ENCODE data around the gene ST3GAL3.

Gene ST3GAL3

DNA sequence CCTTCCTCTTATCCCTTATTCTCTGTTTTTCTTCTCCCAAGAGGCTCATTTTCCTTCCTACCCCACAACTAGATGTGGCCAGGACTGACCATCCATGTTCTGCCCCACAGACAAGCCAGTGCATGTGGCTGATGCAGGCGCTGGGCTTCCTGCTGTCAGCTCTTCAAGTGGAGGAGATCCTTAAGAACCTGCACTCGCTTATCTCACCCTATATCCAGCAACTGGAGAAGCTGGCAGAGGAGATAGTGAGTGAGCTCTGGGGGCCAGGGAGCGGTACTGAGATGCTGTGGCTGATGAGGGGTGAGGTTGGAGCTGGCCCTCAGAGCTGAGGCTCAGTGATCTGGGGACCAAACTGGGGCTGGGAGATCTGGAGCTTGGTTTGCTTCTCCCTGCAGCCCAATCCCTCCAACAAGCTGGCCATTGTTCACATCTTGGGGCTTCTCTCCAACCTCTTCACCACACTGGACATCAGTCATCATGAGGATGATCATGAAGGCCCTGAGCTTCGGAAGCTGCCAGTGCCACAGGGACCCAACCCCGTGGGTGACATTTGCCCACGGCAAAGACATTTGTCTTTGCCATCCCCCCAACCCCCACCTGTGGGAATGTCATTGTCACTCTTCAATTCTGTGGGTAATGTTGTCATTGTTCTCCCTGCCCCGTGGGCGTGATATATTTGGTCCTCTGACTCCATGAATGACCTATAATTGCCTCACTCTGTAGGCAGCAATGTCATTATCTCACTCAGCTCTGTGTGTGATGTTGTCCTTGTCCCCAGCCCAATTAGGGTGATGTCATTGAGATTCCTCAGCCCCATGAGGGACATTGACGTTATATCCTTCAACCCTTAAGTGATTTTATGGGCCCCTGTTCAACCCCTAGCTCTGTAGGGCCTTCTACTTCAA, 251.3 kb downstream of the ST3GAL3 start (continued):
- TF ChIP-seq, protein P1, sequence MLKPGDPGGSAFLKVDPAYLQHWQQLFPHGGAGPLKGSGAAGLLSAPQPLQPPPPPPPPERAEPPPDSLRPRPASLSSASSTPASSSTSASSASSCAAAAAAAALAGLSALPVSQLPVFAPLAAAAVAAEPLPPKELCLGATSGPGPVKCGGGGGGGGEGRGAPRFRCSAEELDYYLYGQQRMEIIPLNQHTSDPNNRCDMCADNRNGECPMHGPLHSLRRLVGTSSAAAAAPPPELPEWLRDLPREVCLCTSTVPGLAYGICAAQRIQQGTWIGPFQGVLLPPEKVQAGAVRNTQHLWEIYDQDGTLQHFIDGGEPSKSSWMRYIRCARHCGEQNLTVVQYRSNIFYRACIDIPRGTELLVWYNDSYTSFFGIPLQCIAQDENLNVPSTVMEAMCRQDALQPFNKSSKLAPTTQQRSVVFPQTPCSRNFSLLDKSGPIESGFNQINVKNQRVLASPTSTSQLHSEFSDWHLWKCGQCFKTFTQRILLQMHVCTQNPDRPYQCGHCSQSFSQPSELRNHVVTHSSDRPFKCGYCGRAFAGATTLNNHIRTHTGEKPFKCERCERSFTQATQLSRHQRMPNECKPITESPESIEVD (tag by site-specific recombination; IDR thresholded peaks at IDR 0.05), result no peak
- TF ChIP-seq ZNF837 (tag by site-specific recombination; IDR thresholded peaks at IDR 0.05), result no peak
- no peak for TF ChIP-seq ZBTB48 (tag by site-specific recombination; IDR thresholded peaks at IDR 0.05)
- TF ChIP-seq ZNF660 (tag by site-specific recombination; IDR thresholded peaks at IDR 0.05), result 0 out of 2 replicates have a peak, but pooled peaks have one; percentile 35
- TF ChIP-seq ZIC2 (tag by site-specific recombination; IDR thresholded peaks at IDR 0.05), result peak; percentile 85
- peak; percentile 53 for TF ChIP-seq KLF10 (tag by site-specific recombination; IDR thresholded peaks at IDR 0.05)
- no peak for TF ChIP-seq TRIM28 (IDR thresholded peaks at IDR 0.05; ENCODE audit: borderline replicate concordance, low read length)
- TF ChIP-seq, protein P2, sequence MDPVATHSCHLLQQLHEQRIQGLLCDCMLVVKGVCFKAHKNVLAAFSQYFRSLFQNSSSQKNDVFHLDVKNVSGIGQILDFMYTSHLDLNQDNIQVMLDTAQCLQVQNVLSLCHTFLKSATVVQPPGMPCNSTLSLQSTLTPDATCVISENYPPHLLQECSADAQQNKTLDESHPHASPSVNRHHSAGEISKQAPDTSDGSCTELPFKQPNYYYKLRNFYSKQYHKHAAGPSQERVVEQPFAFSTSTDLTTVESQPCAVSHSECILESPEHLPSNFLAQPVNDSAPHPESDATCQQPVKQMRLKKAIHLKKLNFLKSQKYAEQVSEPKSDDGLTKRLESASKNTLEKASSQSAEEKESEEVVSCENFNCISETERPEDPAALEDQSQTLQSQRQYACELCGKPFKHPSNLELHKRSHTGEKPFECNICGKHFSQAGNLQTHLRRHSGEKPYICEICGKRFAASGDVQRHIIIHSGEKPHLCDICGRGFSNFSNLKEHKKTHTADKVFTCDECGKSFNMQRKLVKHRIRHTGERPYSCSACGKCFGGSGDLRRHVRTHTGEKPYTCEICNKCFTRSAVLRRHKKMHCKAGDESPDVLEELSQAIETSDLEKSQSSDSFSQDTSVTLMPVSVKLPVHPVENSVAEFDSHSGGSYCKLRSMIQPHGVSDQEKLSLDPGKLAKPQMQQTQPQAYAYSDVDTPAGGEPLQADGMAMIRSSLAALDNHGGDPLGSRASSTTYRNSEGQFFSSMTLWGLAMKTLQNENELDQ (tag by site-specific recombination; IDR thresholded peaks at IDR 0.05; ENCODE audit: low read depth), result no peak
- no peak for TF ChIP-seq ZNF169 (tag by site-specific recombination; IDR thresholded peaks at IDR 0.05)
- no peak for TF ChIP-seq ZNF24 (tag by site-specific recombination; IDR thresholded peaks at IDR 0.05)
- TF ChIP-seq ZNF239 (tag by site-specific recombination; IDR thresholded peaks at IDR 0.05), result no peak
- TF ChIP-seq PRDM1 (tag by site-specific recombination; IDR thresholded peaks at IDR 0.05), result no peak
- TF ChIP-seq EGR2 (tag by site-specific recombination; IDR thresholded peaks at IDR 0.05; ENCODE audit: low read depth), result peak; percentile 98
- TF ChIP-seq ZNF394 (tag by site-specific recombination; IDR thresholded peaks at IDR 0.05; ENCODE audit: borderline replicate concordance), result 0 out of 2 replicates have a peak, but pooled peaks have one; percentile 17
- TF ChIP-seq, protein P3, sequence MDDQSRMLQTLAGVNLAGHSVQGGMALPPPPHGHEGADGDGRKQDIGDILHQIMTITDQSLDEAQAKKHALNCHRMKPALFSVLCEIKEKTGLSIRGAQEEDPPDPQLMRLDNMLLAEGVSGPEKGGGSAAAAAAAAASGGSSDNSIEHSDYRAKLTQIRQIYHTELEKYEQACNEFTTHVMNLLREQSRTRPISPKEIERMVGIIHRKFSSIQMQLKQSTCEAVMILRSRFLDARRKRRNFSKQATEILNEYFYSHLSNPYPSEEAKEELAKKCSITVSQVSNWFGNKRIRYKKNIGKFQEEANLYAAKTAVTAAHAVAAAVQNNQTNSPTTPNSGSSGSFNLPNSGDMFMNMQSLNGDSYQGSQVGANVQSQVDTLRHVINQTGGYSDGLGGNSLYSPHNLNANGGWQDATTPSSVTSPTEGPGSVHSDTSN (CRISPR knock-in tag; IDR thresholded peaks at IDR 0.05), result no peak
- TF ChIP-seq ZEB2 (tag by site-specific recombination; IDR thresholded peaks at IDR 0.05), result peak; percentile 87
- peak; percentile 76 for TF ChIP-seq ZNF558 (tag by site-specific recombination; IDR thresholded peaks at IDR 0.05)
- no peak for TF ChIP-seq ZNF626 (tag by site-specific recombination; IDR thresholded peaks at IDR 0.05)
- TF ChIP-seq ZNF366 (tag by site-specific recombination; conservative IDR thresholded peaks at IDR 0.05), result peak; percentile 68
- TF ChIP-seq, protein P4, sequence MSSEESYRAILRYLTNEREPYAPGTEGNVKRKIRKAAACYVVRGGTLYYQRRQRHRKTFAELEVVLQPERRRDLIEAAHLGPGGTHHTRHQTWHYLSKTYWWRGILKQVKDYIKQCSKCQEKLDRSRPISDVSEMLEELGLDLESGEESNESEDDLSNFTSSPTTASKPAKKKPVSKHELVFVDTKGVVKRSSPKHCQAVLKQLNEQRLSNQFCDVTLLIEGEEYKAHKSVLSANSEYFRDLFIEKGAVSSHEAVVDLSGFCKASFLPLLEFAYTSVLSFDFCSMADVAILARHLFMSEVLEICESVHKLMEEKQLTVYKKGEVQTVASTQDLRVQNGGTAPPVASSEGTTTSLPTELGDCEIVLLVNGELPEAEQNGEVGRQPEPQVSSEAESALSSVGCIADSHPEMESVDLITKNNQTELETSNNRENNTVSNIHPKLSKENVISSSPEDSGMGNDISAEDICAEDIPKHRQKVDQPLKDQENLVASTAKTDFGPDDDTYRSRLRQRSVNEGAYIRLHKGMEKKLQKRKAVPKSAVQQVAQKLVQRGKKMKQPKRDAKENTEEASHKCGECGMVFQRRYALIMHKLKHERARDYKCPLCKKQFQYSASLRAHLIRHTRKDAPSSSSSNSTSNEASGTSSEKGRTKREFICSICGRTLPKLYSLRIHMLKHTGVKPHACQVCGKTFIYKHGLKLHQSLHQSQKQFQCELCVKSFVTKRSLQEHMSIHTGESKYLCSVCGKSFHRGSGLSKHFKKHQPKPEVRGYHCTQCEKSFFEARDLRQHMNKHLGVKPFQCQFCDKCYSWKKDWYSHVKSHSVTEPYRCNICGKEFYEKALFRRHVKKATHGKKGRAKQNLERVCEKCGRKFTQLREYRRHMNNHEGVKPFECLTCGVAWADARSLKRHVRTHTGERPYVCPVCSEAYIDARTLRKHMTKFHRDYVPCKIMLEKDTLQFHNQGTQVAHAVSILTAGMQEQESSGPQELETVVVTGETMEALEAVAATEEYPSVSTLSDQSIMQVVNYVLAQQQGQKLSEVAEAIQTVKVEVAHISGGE (tag by site-specific recombination; conservative IDR thresholded peaks at IDR 0.05; ENCODE audit: low read depth), result no peak
- no peak for TF ChIP-seq BCL6B (tag by site-specific recombination; IDR thresholded peaks at IDR 0.05)
- no peak for TF ChIP-seq ZNF221 (tag by site-specific recombination; IDR thresholded peaks at IDR 0.05; ENCODE audit: borderline replicate concordance)
- no peak for TF ChIP-seq BCL11A (tag by site-specific recombination; IDR thresholded peaks at IDR 0.05; ENCODE audit: low read depth)
